GM18505 (cell line): ENCODE data around the gene SNAPC2.

Source experiments
- ATAC-seq: cut with Tn5 transposase; IDR thresholded peaks from one replicate; pipeline ENCODE4 v1.9.1; 2021; ENCODE audit not compliant: unreplicated experiment
- POLR2A ChIP-seq: IDR thresholded peaks from 4 replicates; pipeline ENCODE4 v1.6.1; 2011; ENCODE audit warnings: borderline replicate concordance; ENCODE audit not compliant: insufficient read depth, insufficient read length; ENCODE audit errors: extremely low read depth

Gene SNAPC2

GRCh38 chr19:7965259-7965841, 45.2 kb downstream of the SNAPC2 start:
- ATAC-seq: no peak
- no peak for TF ChIP-seq POLR2A

GRCh38 chr19:7965921-7966665, 46.0 kb downstream of the SNAPC2 start:
- no peak for TF ChIP-seq POLR2A
- ATAC-seq: no peak

GRCh38 chr19:7968008-7968795, 48.1 kb downstream of the SNAPC2 start:
- ATAC-seq: no peak
- TF ChIP-seq POLR2A: no peak

GRCh38 chr19:7968796-7969554, 48.8 kb downstream of the SNAPC2 start:
- ATAC-seq: no peak
- TF ChIP-seq POLR2A: no peak

GRCh38 chr19:7969555-7969939, 49.4 kb downstream of the SNAPC2 start:
- no peak for ATAC-seq
- TF ChIP-seq POLR2A: no peak

- no peak for ATAC-seq
Measured at GRCh38 chr19:7970716-7971448, 50.7 kb downstream of the SNAPC2 start.

GRCh38 chr19:7971553-7972520, 51.7 kb downstream of the SNAPC2 start:
- no peak for ATAC-seq

More at GRCh38 chr19:7970716-7971448, 50.7 kb downstream of the SNAPC2 start:
- no peak for TF ChIP-seq POLR2A

More at GRCh38 chr19:7971553-7972520, 51.7 kb downstream of the SNAPC2 start:
- TF ChIP-seq POLR2A: no peak
